ENCODE results near the gene MRPL28.

MRPL28 gene

GRCh38 chr16:322476-323143 is 47.7 kb downstream of the MRPL28 start:
- Mint-ChIP-seq H3K9me3 (no peaks in the 10 kb centered on the region), H3K27me3 (peaks cover 23% of the 10 kb centered on the region), H3K4me1 (peaks cover 65% of the 10 kb centered on the region), H3K4me3 (no peak overlapping the region), H3K36me3 (peaks cover 16% of the 10 kb centered on the region), H3K27ac (no peak overlapping the region)
- no peak for DNase-seq
- CTCF ChIA-PET, result interaction anchor here (0.7 kb wide), 1 partner anchor 14 kb away, joined by 3 read pairs; no protein-coding TSS in a partner anchor

- H3K4me3 Mint-ChIP-seq, result no peak overlapping the region
- H3K9me3 Mint-ChIP-seq, result no peaks in the 10 kb centered on the region
- peaks cover 17% of the 10 kb centered on the region for H3K36me3 Mint-ChIP-seq
- H3K4me1 Mint-ChIP-seq, result peaks cover 56% of the 10 kb centered on the region
- DNase-seq, result no peak
- H3K27me3 Mint-ChIP-seq, result peaks cover 23% of the 10 kb centered on the region
- CTCF ChIA-PET, result interaction anchor here (0.7 kb wide), 1 partner anchor 15 kb away, joined by 3 read pairs; no protein-coding TSS in a partner anchor
- H3K27ac Mint-ChIP-seq, result no peak overlapping the region
Measured at GRCh38 chr16:321532-321931, 48.8 kb downstream of the MRPL28 start.

GRCh38 chr16:320206-320605 is 50.1 kb downstream of the MRPL28 start:
- H3K27ac Mint-ChIP-seq, result peak overlapping the region; percentile 9
- CTCF ChIA-PET, result no interaction called here
- no peaks in the 10 kb centered on the region for H3K9me3 Mint-ChIP-seq
- H3K36me3 Mint-ChIP-seq, result peaks cover 15% of the 10 kb centered on the region
- no peak for DNase-seq
- peaks cover 23% of the 10 kb centered on the region for H3K27me3 Mint-ChIP-seq
- peaks cover 44% of the 10 kb centered on the region for H3K4me1 Mint-ChIP-seq
- H3K4me3 Mint-ChIP-seq, result no peak overlapping the region

- Mint-ChIP-seq H3K27me3 (peaks cover 7% of the 10 kb centered on the region), H3K9me3 (no peaks in the 10 kb centered on the region), H3K4me1 (peaks cover 29% of the 10 kb centered on the region), H3K27ac (no peak overlapping the region), H3K4me3 (no peak overlapping the region), H3K36me3 (peaks cover 18% of the 10 kb centered on the region)
- DNase-seq, result no peak
- CTCF ChIA-PET, result no interaction called here
Measured at GRCh38 chr16:318628-319027, 51.7 kb downstream of the MRPL28 start.

GRCh38 chr16:317583-317982 is 52.8 kb downstream of the MRPL28 start:
- Mint-ChIP-seq H3K9me3 (no peaks in the 10 kb centered on the region), H3K27me3 (peaks cover 1% of the 10 kb centered on the region), H3K4me3 (no peak overlapping the region), H3K36me3 (peaks cover 19% of the 10 kb centered on the region), H3K27ac (no peak overlapping the region), H3K4me1 (peaks cover 22% of the 10 kb centered on the region)
- no peak for DNase-seq
- CTCF ChIA-PET, result no interaction called here

All from activated naive CD4-positive, alpha-beta T cell treated with anti-CD3 and anti-CD28 coated beads, Interleukin-2, amount 10 ng/mL, durations not matched to agents 7 days and 5 days (primary cell).